ENCODE data around the gene ABCC5.

- TF ChIP-seq CTCF (IDR thresholded peaks at IDR 0.05), result no peak
- no peak for TF ChIP-seq POLR2A (IDR thresholded peaks at IDR 0.05)
Observed at GRCh38 chr3:183954875-183955274, 62.8 kb downstream of the ABCC5 start.
